Measurements from ENCODE around the gene EDEM1. TPM values are rescaled to one million over a fixed set of nuclear protein-coding genes. Genes with fewer than 3 reads are reported as not detected.

Gene EDEM1
- total RNA-seq, 1 experiment from 2014 or later, result 22.4 TPM

DNA sequence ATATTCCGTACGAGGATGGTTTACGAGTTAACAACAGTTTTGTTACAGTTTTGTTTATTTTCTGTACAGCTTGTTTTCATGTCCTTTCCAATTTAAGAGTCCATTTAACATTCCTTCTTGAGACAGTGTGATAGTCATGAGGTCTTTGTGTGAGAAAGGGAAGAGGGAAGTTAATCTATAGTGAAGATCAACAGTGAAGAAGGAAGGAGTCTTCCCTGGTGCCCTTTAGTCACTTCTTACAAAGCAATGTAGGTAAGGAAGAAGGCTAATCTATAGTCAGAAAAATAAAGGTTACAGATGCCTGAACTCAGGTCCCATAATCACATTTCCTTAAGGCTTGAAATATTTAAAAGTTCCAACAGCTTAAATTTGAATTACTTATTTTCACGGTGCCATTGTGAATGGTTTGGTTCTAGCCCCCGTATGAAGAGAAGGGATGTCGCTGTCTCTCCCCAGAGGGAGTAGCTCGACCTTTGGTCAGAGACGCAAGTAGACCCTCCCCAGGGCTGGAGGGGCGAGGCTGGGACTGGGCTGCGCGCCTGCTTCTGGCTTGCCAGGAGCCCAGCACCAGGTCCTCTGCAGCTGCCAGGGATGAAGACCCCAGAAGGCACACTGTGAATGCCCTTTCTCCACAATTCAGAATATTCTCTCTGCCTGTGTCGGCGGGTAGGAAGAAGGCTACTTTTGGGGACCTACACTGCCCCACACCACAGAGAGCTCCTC lies 34.9 kb downstream of the EDEM1 start (continued):
- TF ChIP-seq, protein P1, sequence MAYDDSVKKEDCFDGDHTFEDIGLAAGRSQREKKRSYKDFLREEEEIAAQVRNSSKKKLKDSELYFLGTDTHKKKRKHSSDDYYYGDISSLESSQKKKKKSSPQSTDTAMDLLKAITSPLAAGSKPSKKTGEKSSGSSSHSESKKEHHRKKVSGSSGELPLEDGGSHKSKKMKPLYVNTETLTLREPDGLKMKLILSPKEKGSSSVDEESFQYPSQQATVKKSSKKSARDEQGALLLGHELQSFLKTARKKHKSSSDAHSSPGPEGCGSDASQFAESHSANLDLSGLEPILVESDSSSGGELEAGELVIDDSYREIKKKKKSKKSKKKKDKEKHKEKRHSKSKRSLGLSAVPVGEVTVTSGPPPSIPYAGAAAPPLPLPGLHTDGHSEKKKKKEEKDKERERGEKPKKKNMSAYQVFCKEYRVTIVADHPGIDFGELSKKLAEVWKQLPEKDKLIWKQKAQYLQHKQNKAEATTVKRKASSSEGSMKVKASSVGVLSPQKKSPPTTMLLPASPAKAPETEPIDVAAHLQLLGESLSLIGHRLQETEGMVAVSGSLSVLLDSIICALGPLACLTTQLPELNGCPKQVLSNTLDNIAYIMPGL (CRISPR knock-in tag; IDR thresholded peaks at IDR 0.05), result no peak
- TF ChIP-seq, protein P2, sequence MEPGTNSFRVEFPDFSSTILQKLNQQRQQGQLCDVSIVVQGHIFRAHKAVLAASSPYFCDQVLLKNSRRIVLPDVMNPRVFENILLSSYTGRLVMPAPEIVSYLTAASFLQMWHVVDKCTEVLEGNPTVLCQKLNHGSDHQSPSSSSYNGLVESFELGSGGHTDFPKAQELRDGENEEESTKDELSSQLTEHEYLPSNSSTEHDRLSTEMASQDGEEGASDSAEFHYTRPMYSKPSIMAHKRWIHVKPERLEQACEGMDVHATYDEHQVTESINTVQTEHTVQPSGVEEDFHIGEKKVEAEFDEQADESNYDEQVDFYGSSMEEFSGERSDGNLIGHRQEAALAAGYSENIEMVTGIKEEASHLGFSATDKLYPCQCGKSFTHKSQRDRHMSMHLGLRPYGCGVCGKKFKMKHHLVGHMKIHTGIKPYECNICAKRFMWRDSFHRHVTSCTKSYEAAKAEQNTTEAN (CRISPR knock-in tag; IDR thresholded peaks at IDR 0.05), result no peak
- TF ChIP-seq KAT7 (CRISPR knock-in tag; IDR thresholded peaks at IDR 0.05; ENCODE audit: borderline replicate concordance), result no peak
- no peak for TF ChIP-seq RELA (CRISPR knock-in tag; IDR thresholded peaks at IDR 0.05; ENCODE audit: borderline replicate concordance)
- TF ChIP-seq, protein P3, sequence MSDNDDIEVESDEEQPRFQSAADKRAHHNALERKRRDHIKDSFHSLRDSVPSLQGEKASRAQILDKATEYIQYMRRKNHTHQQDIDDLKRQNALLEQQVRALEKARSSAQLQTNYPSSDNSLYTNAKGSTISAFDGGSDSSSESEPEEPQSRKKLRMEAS (CRISPR knock-in tag; IDR thresholded peaks at IDR 0.05), result no peak
- TF ChIP-seq, protein P4, sequence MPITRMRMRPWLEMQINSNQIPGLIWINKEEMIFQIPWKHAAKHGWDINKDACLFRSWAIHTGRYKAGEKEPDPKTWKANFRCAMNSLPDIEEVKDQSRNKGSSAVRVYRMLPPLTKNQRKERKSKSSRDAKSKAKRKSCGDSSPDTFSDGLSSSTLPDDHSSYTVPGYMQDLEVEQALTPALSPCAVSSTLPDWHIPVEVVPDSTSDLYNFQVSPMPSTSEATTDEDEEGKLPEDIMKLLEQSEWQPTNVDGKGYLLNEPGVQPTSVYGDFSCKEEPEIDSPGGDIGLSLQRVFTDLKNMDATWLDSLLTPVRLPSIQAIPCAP (CRISPR knock-in tag; IDR thresholded peaks at IDR 0.05), result no peak
- no peak for TF ChIP-seq MYBL2 (CRISPR knock-in tag; IDR thresholded peaks at IDR 0.05)
- TF ChIP-seq, protein P5, sequence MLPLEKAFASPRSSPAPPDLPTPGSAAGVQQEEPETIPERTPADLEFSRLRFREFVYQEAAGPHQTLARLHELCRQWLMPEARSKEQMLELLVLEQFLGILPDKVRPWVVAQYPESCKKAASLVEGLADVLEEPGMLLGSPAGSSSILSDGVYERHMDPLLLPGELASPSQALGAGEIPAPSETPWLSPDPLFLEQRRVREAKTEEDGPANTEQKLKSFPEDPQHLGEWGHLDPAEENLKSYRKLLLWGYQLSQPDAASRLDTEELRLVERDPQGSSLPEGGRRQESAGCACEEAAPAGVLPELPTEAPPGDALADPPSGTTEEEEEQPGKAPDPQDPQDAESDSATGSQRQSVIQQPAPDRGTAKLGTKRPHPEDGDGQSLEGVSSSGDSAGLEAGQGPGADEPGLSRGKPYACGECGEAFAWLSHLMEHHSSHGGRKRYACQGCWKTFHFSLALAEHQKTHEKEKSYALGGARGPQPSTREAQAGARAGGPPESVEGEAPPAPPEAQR (CRISPR knock-in tag; IDR thresholded peaks at IDR 0.05), result no peak

DNA sequence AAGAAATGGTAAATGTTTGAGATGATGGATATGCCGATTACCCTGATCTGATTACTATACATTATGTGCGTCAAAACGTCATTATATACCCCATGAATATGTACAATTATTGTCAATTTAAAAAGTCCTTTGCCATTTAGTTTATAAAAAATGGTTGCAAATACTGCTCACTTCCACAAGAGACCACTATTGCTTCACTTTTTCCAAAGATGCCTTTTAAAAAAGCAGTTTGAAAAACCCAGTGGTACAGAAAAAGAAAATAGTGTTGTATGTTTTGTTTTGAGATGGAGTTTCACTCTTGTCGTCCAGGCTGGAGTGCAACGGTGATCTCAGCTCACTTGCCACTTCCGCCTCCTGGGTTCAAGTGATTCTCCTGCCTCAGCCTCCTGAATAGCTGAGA lies 39.3 kb downstream of the EDEM1 start:
- Mint-ChIP-seq H3K4me1 (peaks cover 16% of the 10 kb centered on the region), H3K4me3 (no peak overlapping the region), H3K27ac (no peak overlapping the region), H3K27me3 (ENCODE audit: low read depth) (no peaks in the 10 kb centered on the region), H3K9me3 (no peaks in the 10 kb centered on the region), H3K36me3 (no peaks in the 10 kb centered on the region)
- ATAC-seq, result no peak
- ChIA-PET CTCF (no interaction called here), POLR2A (no interaction called here)
- DNase-seq (ENCODE audit: low spot score), result no peak
- TF ChIP-seq, protein P6, sequence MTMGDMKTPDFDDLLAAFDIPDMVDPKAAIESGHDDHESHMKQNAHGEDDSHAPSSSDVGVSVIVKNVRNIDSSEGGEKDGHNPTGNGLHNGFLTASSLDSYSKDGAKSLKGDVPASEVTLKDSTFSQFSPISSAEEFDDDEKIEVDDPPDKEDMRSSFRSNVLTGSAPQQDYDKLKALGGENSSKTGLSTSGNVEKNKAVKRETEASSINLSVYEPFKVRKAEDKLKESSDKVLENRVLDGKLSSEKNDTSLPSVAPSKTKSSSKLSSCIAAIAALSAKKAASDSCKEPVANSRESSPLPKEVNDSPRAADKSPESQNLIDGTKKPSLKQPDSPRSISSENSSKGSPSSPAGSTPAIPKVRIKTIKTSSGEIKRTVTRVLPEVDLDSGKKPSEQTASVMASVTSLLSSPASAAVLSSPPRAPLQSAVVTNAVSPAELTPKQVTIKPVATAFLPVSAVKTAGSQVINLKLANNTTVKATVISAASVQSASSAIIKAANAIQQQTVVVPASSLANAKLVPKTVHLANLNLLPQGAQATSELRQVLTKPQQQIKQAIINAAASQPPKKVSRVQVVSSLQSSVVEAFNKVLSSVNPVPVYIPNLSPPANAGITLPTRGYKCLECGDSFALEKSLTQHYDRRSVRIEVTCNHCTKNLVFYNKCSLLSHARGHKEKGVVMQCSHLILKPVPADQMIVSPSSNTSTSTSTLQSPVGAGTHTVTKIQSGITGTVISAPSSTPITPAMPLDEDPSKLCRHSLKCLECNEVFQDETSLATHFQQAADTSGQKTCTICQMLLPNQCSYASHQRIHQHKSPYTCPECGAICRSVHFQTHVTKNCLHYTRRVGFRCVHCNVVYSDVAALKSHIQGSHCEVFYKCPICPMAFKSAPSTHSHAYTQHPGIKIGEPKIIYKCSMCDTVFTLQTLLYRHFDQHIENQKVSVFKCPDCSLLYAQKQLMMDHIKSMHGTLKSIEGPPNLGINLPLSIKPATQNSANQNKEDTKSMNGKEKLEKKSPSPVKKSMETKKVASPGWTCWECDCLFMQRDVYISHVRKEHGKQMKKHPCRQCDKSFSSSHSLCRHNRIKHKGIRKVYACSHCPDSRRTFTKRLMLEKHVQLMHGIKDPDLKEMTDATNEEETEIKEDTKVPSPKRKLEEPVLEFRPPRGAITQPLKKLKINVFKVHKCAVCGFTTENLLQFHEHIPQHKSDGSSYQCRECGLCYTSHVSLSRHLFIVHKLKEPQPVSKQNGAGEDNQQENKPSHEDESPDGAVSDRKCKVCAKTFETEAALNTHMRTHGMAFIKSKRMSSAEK (CRISPR knock-in tag; IDR thresholded peaks at IDR 0.05; ENCODE audit: borderline replicate concordance), result no peak
- no peak for TF ChIP-seq ATF1 (CRISPR knock-in tag; IDR thresholded peaks at IDR 0.05)
- TF ChIP-seq NFE2L1 (CRISPR knock-in tag; IDR thresholded peaks at IDR 0.05), result no peak
- TF ChIP-seq SMAD3 (CRISPR knock-in tag; IDR thresholded peaks at IDR 0.05; ENCODE audit: borderline replicate concordance), result no peak
- no peak for TF ChIP-seq GRHL2 (CRISPR knock-in tag; IDR thresholded peaks at IDR 0.05; ENCODE audit: insufficient replicate concordance, severe bottlenecking)
- no peak for TF ChIP-seq MXD4 (CRISPR knock-in tag; IDR thresholded peaks at IDR 0.05; ENCODE audit: borderline replicate concordance)
- TF ChIP-seq TCF7 (CRISPR knock-in tag; IDR thresholded peaks at IDR 0.05; ENCODE audit: low read depth), result no peak
- TF ChIP-seq, protein P7, sequence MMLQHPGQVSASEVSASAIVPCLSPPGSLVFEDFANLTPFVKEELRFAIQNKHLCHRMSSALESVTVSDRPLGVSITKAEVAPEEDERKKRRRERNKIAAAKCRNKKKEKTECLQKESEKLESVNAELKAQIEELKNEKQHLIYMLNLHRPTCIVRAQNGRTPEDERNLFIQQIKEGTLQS (CRISPR knock-in tag; conservative IDR thresholded peaks at IDR 0.05), result no peak
- no peak for TF ChIP-seq KAT7 (CRISPR knock-in tag; IDR thresholded peaks at IDR 0.05; ENCODE audit: borderline replicate concordance)
- TF ChIP-seq CREM (CRISPR knock-in tag; IDR thresholded peaks at IDR 0.05), result no peak
- TF ChIP-seq, protein P8, sequence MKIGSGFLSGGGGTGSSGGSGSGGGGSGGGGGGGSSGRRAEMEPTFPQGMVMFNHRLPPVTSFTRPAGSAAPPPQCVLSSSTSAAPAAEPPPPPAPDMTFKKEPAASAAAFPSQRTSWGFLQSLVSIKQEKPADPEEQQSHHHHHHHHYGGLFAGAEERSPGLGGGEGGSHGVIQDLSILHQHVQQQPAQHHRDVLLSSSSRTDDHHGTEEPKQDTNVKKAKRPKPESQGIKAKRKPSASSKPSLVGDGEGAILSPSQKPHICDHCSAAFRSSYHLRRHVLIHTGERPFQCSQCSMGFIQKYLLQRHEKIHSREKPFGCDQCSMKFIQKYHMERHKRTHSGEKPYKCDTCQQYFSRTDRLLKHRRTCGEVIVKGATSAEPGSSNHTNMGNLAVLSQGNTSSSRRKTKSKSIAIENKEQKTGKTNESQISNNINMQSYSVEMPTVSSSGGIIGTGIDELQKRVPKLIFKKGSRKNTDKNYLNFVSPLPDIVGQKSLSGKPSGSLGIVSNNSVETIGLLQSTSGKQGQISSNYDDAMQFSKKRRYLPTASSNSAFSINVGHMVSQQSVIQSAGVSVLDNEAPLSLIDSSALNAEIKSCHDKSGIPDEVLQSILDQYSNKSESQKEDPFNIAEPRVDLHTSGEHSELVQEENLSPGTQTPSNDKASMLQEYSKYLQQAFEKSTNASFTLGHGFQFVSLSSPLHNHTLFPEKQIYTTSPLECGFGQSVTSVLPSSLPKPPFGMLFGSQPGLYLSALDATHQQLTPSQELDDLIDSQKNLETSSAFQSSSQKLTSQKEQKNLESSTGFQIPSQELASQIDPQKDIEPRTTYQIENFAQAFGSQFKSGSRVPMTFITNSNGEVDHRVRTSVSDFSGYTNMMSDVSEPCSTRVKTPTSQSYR (CRISPR knock-in tag; IDR thresholded peaks at IDR 0.05), result no peak

Measured in WTC11 (cell line).